Inflammatory macrophage treated with lipopolysaccharide for 1 hour (primary cell): ENCODE data around the gene PAK1.
"Not testable (repeated sequence)": the region's sequence is repeated elsewhere in the genome, so short reads cannot be mapped to it uniquely, and the experiment has no call there.

Experiments used
- DNase-seq, 2 donors: peaks; one replicate each; pipeline ENCODE4 v3.0.0-alpha.2; 2020 to 2022

Gene PAK1

DNA sequence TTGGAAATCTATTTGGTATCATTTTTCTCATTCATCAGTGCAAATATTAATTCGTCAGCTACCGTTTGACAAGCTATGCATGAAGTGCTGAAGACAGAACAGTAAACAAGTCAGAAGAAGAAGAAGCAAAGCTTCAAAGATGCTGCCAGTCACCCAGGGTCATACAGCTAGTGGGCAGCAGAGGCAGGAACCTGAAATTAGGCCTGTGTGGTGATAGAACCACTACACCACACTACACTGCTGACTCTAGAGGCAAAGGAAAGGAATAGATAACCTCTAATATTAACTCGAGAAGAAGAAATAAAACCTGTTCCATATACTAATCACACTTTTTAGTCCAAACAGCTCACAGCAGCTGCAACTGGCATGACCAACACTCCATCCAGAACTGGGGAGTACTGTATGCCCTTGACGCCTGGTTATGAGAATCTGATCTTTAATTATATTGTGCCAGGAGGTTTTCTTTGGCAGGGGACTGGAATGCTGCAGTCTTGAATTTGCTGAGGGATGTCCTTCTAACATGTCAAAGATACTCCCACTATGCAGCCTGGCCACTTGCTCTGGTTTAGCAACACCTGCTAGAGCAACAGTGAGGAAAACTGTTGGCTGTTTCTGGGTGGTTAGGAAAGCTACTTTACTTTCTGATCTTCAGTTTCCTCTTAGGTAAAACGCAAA lies 73.0 kb downstream of the PAK1 start:
- no peak for DNase-seq

DNA sequence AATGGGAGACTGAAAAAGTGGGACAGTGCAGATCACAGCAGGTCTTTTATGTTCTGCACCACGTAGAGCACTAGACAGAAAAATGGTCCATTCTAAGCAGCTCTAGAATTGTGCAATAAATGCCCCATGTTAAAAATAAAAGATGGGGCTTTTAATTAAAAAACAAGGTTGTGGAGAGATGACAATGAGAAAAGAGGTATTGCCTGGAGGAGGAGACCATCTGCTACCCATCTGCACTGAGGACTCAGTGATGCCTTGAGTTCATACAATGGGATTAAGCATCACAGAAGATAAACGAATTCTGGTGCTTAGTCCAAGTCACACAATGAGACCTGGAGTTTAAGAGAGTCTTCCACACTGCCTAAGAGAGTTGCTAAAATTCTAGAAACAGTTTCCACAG lies 73.6 kb downstream of the PAK1 start:
- DNase-seq, result no peak

DNA sequence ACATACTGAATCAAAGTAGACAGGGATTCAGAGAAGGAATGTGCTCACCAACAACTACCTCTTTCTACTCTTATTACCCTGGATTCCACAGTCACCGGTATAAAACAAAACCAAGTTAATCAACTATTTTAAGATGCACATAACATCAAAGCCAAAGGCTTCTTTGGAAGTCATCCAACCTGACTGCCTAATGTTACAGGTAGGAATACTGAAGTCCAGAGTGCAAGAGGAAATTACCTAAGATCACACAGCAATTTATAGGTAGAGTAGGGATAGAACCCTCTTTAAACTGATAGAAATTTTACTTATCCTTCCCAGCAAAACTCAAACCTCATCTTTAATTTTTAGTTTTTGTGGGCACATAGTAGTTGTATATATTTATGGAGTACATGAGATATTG lies 76.3 kb downstream of the PAK1 start:
- no peak for DNase-seq

DNA sequence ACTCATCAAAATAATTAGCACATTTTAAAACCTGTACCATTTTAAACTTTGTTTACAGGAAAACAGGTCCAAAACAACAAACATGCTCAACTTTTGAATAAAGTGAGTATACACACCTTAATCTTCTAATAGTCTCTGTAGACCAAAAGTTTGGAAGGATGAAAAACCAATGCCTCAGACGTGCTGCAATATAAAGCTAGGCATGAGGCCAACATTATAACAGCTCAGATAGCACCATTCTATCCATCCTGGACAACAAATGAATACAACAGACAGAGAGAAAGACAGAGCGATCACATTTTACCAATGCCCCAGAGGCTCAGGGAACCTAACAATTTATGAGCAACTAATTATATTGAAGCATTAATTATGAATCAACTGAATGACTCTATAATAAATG lies 77.0 kb downstream of the PAK1 start:
- no peak for DNase-seq

DNA sequence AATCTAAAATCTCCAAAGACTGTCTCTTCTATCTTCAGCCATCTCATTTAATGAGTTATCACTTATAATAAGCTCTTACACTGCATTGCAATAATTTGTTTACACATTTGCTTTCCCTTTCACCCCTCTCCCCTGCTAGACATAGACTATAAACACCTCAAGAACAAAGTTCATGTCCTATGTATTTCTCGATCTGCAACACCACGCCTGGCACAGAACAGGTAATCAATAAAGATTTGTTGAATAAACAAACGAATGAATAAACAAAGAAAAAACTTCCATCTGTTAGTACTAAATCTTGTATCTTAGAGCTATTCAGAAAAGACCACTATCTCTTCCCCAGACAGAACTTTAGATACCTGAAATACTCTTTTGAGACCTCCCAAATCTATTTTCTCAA lies 77.6 kb downstream of the PAK1 start:
- DNase-seq, result no peak

DNA sequence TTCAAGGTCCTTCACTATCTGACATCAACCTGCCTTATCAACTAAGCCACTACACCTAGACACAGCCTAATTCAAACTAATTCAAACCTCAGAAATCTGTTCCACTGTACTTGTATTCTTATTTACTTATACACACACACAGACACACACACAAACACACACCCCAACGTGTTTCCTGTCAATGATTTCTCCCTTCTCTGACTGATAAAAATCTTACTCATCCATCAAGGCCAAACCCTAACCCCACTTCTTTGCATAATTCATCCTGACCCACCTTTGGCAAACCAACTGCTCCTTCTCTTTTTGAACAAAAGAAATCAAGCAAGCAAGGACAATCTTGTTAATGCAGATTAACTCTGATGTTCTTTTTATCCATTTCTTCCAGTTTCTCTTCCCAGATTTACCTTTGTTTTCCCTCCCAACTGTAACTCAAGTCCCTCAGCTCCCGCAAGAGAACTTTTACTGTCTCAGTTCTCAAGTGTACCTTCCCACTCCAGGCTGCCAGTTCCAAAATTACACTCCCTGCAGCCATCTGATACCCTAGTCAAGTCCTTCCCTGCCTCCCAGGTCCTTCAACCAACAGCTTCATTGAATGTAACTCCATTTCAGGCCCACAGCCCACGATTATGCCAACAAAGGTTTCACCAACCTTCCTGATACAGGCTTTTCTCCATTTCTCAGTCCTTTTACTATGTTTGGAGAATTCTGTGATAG lies 78.3 kb downstream of the PAK1 start:
- DNase-seq, result no peak

DNA sequence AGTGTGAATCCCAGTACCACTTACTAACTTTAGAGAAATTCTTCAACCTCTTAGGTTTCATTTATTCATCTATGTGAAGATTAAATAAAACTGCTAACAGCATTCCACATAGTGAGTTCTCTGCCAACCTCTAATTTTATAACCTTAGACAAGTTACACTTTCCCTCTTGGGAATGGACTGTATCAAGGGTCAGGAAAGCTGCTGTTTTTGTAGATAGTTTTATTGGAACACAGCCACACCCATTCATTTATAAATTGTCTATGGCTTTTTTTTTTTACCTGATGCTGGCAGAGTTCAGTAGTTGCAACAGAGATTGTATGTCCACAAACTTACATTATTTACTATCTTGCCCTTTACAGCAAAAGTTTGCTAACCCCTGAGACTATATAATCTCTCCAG lies 81.1 kb downstream of the PAK1 start:
- DNase-seq, result no peak

DNA sequence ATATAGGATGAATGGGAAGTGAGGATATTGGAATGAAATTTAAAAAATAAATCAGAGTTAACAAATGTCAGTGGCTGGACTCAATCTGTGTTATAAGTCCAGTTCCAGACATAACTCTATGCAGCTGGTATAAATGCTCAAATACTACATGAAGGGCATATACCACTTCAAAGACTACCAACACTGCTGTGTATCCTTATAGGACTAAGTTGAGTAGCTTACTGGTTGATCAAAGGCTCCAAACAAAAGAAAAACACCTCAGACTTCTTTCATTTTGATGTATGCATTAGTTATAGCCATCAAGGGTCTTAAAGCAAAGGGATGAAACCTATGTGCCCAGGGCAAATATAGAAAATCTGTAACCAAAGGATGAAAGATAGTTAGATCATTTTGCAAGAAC lies 86.2 kb downstream of the PAK1 start:
- DNase-seq, result no peak

DNA sequence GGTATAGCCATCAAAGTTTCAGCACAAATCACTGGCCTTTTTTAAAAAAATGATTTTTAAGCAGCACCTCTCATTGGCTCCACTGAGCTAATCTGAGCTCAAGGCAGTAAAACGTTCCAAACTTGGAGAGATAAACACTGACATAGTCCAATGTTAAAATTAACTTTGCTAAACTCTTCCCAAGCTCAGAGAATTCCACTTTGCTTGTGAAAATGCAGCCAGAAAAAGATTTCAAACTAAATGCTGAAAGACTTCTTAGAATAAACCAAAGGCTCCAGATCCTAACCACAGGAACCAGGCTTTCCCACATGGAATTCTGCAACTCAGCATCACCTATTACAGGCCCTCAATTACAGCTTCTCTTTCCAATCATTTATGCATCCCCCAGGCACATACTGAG lies 87.7 kb downstream of the PAK1 start:
- no peak for DNase-seq

DNA sequence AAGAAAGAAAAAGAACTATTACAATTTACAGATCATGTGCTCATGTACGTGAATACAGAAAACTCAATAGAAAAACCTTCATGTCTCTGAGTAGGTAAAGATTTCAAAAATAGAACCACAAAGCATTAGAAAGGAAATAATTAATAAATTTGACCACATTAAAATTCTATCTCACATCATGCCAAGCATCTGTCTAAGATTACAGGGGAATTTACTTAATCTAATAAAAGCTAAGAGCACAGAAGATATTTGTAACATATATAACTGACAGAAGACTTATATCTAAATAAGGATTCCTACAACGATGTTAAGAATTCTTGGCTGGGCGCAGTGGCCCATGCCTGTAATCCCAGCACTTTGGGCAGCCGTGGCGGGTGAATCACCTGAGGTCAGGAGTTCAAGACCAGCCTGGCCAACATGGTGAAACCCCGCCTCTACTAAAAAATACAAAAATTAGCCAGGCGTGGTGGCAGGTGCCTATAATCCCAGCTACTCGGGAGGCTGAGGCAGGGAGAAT lies 88.6 kb downstream of the PAK1 start:
- not testable (repeated sequence) for DNase-seq

DNA sequence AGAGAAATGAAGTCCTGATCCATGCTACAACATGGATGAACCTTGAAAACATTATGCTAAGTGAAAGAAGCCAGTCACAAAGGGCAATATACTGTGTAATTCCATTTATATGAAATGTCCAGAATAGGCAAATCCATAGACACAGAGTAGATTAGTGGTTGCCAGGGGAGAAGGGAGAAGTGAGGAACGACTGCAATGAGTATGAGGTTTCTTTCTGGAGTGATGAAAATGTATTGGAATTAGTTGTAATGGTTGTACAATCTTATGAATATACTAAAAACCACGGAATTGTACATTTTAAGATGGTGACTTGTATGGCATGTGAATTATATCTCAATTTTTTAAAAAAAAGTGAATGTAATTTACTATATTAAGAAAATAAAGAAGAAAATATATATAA lies 89.3 kb downstream of the PAK1 start:
- no peak for DNase-seq

DNA sequence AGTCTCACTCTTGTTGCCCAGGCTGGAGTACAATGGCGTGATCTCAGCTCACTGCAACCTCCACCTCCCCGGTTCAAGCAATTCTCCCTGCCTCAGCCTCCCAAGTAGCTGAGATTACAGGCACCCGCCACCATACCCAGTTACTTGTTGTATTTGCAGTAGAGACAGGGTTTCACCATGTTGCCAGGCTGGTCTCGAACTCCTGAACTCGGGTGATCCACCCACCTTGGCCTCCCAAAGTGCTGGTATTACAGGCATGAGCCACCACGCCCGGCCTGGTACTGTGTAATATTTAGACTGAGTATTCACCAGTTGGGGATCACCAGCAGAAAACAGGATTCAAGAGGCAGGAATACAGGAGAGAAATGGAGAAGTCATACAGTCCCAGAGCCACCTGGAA lies 90.5 kb downstream of the PAK1 start:
- not testable (repeated sequence) for DNase-seq

DNA sequence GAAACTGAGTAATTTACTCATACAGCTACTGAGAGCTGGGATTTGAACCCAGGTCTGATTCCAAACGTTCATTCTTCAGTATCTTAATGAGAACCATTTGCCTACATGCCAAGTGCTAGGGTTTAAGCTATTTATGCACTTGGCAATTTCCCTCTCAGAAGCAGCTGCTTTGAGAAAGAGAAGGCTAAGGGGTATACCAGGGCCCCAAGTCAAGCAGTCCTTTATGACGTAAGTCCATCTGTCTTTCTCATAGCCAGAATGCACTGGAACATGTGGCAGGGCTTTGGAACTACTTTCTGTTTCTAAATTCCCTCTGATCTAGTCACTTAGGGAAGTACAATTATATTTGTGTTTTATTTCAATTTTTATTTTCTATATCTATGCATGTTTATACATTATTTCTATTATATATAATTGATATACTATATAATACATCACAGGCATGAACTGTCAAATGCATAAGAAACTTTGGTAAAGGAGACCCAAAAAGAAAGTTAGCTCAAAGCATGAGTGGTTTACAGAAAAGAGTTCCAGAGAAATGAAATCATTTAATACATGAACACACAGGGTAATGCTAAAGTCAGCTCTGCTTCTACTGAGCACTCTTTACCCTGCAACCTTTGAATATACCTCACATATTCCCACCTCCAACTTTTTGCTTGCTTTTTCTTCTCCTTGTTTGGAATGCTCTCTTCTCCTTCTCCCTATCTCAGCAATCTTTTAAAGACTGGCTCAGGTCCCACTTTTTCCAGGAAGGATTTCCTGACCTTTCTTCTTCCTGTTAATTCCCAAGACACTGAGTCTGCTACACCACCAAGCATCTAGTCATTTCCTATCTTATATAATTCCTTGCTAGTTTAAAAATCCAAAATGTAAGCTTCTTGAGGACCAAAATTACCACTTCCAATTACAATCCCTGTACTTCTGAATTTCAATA lies 91.9 kb downstream of the PAK1 start:
- peak in 1 of 2 donors; percentile 40 for DNase-seq

DNA sequence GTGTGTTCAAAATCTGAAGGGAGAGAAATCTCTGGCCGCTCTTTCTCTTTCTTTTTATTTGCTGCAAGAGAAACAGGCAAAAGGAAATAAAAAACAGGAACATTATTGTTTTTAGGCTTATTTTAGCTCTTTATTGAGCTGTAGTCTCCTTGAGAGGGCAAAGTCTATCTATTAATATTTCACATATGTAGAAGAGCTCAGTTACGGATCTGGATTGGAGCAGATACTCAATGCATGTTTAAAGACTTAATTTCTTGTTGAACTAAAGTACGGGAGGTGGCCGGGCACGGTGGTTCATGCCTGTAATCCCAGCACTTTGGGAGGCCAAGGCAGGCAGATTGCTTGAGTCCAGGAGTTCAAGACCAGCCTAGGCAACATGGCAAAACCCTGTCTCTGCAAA lies 94.0 kb downstream of the PAK1 start:
- no peak for DNase-seq

DNA sequence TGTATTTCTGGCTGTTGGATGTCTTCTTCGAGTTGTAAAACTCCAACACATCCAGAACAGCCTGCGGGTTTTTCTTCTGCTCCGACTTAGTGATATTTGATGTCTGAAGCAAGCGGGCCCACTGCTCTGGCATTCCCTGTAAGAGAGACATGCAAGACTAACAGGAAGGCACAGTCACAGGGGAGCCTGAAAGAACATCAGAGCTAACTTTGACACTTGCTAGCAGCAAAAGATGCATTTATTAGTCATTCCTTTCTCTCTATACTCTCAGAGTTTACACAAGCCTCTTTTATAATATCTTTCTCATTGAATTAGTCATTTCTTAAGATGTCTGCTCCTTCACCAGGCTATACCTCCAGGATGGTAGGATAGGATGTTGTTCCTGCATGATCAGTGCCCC lies 94.6 kb downstream of the PAK1 start:
- DNase-seq, result no peak

DNA sequence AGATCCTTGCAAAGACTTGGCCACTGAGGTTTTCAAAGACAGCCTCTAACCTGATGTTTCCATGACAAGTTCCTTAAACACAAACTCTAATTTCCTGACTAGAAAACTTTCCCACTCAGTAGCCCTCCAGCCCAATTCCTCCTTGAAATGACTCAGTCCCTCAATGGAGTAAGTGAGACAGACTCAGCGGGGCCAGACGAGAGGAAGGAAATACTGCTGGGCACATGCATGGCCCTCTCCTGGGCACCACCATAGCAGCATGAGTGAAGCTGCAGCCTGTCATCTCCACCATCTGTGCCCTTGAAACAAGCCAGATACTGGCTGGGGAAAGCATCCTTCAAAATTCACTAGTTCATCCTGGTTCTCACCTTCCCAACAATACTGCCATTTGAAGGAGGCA lies 96.2 kb downstream of the PAK1 start:
- DNase-seq, result peak in 1 of 2 donors; percentile 10

DNA sequence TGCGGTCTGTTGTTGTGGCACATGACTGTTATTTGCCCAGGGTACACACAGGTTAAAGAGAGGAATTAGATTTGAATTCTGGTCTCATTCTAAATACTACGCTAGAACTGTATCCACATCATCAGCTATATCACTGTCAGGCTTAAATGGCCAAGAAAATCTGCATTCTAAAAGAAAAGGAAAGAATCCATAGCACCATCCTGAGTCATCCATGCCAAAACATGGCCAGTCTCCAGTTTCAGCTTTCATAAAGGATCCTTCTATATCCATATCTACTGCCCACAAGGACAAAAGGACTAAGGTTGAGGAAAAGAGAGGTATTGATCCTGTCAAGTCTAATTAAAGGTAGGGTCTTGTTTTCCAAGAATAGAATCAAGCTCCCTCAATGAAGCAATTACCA lies 98.8 kb downstream of the PAK1 start:
- DNase-seq, result no peak

DNA sequence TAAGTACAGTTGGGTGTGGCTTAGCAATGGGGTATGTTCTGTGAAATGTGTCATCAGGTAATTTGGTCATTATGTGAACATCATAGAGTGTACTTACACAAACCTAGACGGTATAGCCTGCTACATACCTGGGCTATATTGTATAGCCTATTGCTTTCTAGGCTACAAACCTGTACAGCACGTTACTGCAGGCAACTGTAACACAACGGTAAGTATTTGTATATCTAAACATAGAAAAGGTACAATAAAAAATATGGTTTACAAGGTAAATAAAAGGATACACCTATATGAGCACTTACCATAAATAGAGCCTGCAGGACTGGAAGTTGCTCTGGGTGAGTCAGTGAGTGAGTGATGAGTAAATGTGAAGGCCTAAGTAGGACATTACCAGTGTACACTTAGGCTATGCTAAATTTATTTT lies 99.3 kb downstream of the PAK1 start:
- DNase-seq, result no peak

DNA sequence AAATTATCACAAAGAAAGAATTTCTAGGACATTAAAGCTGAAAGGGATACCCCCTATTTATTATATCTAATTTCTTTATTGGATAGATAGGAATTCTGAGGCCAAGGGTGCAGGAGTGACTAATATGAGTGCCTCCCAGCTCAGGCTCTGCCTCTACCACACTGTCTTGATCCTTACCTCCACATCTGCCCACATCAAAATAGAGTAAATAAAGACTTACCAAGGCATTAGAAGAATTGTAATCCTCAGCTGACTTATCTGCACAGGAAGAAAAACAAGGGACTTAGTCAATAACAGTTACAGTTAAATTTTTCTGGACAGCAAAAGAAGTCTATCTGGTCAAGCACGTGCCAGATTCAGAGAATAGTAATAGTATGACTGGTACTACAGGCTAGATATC lies 99.8 kb downstream of the PAK1 start:
- no peak for DNase-seq

DNA sequence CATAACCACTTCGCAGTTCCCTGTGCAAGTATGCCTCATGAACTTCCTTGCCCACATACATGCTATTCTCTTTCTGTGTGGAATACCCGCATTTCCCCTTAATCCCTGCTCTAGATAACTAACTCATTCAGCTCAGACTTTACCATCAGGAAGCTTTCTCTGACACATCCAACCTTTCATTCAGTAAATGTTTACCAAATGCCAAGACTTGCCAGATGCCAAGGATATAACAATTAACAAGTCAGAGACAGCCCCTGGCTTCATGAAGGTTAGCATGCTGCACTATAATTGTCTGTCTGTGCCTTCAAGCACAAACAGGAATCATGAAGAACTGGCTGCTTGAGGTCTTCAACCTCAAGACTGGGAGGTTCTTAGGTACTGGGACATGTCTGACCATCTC lies 101.2 kb downstream of the PAK1 start:
- no peak for DNase-seq

DNA sequence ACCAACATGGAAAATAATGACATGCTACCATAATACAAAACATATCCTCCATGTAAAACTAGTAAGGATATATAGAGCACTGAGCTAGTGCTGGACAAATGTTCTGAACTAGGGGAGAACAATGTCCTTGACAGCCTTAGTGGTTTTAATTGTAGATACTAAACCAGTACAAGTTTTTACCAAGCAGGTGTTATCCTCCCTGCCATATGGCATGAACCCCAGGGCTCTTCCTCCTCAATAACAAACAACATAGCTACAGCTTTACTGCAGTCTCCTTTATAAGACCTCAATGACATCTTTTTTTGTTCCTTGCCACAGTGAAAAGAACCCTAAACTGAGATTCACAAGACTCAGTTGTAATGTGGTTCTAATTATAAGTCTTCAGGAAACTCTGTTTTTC lies 102.2 kb downstream of the PAK1 start:
- DNase-seq, result no peak

DNA sequence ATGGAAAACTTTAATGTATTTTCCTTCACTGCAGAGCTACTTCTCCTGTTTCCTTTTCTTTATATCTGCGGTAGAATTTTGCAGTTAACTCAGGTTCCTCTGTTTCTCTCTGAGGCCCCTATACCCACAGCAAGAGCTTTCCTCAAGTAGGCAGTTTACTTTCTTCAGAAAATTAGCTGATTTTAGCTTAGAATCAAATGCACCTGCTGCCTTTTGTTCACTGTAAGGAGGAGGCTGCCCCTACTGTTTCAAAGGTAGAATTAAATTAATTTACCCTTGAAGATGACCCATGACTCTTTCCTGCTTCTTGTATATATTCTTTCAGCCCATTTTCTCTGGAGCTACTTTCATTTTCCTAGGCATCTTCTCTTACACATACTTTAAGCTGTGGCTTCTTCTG lies 103.7 kb downstream of the PAK1 start:
- no peak for DNase-seq

DNA sequence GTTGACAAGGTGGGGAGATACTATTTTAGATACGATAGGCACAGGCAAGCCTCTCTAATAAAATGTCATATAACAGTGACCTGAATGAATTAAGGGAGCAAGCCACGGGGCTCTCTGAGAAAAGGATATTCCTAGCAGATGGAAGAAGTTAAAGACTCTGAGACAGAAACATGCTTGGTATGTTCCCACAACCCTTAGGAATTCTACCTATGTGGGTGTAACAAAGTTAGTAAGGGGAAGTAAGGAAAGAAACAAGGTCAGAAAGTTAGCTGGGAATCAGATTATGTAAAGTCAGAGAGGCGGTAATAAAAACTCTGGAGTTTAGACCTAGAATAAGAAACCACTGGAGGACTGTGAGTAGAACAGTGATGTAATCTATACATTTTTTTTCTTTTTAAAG lies 112.7 kb downstream of the PAK1 start:
- no peak for DNase-seq

DNA sequence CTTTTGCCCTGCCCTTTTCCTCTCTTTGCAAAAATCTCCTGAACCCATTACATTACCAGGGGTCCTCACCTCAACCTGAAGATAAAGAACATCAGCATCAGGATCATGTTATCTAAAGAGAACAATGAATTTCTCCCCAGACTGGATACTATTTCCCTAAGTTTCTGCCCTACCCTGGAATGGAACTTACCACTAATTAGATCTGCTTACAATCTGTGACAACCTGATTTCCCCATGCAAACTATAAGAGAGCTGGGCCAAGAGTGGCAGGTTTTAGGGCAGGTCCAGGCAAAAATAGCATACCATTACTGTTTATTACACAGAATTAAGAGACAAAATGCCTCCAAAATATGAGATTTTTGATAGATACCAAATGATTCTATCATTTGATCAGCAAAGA lies 114.4 kb downstream of the PAK1 start:
- no peak for DNase-seq
